Endothelial cell of umbilical vein (primary cell): Measurements from ENCODE around the gene CCDC60. TPM values are rescaled to one million over a fixed set of nuclear protein-coding genes. Genes with fewer than 3 reads are reported as not detected.

Experiments used
- BruUV-seq: library from RNA; stranded (reverse); fragments of 400-500 nt; replicated peaks from 2 replicates; lab custom pipeline; 2021; lab: Mats Ljungman, UMichigan
- CTCF ChIA-PET: fragments of 300-600, 350-600 bp; sonication (Branson Sonifier 250); formaldehyde crosslinking; loops from one replicate; lab custom pipeline; 2021; ENCODE audit warnings: antibody characterized with exemption, inconsistent platforms; lab: Charles Lee
- POLR2A ChIA-PET: fragments of 300-600, 350-600 bp; sonication (Branson Sonifier 250); formaldehyde crosslinking; loops from one replicate; lab custom pipeline; 2021; ENCODE audit warnings: antibody characterized with exemption, inconsistent platforms; lab: Charles Lee
- DNase-seq: peaks from one replicate; pipeline ENCODE4 v3.0.0-alpha.2; 2011; ENCODE audit warnings: low read depth, low spot score
- FAIRE-seq: peaks from 2 replicates; lab custom pipeline; 2011; peaks lifted over from hg19 to GRCh38; lab: Jason Lieb, UNC
- H2AFZ ChIP-seq: 2 replicates; pipeline ENCODE4 v1.6.0; 2012; ENCODE audit warnings: low read depth, low read length, control low read depth, inconsistent platforms
- H3K27ac ChIP-seq: 2 replicates; pipeline ENCODE4 v1.5.1; 2011; ENCODE audit warnings: low read depth, mild to moderate bottlenecking, control low read depth, low read length, moderate library complexity; ENCODE audit not compliant: insufficient read depth
- H3K27me3 ChIP-seq, 2 experiments: 2 replicates each; pipeline versions ENCODE4 v1.6.0 to v1.6.1; 2011; ENCODE audit warnings: low read length in 2 of 2, mixed read lengths in 1 of 2; ENCODE audit not compliant: control insufficient read depth in 2 of 2, insufficient read depth in 2 of 2
- H3K36me3 ChIP-seq, 2 experiments: 2 replicates in 1 of 2; 3 replicates in 1 of 2; pipeline ENCODE4 v1.5.1; 2011; ENCODE audit warnings: low read length in 2 of 2, mild to moderate bottlenecking in 1 of 2, moderate library complexity in 1 of 2; ENCODE audit not compliant: control insufficient read depth in 2 of 2, insufficient read depth in 2 of 2; ENCODE audit errors: extremely low read depth in 1 of 2
- H3K4me1 ChIP-seq: 3 replicates; pipeline ENCODE4 v1.5.1; 2011; ENCODE audit warnings: mild to moderate bottlenecking, low read length; ENCODE audit not compliant: control insufficient read depth, insufficient read depth; ENCODE audit errors: extremely low read depth
- H3K4me2 ChIP-seq: 2 replicates; pipeline ENCODE4 v1.6.1; 2011; ENCODE audit warnings: low read length, control low read depth, mixed read lengths; ENCODE audit not compliant: insufficient read depth
- H3K4me3 ChIP-seq, 3 experiments: fragments of 200-600 bp in 1 of 3; sonication (generic), shearing (Covaris generic) in 1 of 3; replicated peaks in 1 of 3; 2 replicates each; pipeline ENCODE4 v1.5.1; 2011 to 2016; ENCODE audit warnings: control low read depth in 3 of 3, low read length in 3 of 3, mild to moderate bottlenecking in 2 of 3, inconsistent platforms in 1 of 3, low read depth in 1 of 3, moderate library complexity in 1 of 3; ENCODE audit not compliant: insufficient read depth in 1 of 3
- H3K79me2 ChIP-seq: 2 replicates; pipeline ENCODE4 v1.6.0; 2012; ENCODE audit warnings: low read length, inconsistent platforms; ENCODE audit not compliant: control insufficient read depth, insufficient read depth
- H3K9ac ChIP-seq: replicated peaks from 2 replicates; pipeline ENCODE3; 2011; ENCODE audit warnings: low read length, control low read depth; ENCODE audit not compliant: insufficient read depth; ENCODE audit errors: extremely low read depth
- H3K9me1 ChIP-seq: replicated peaks from 3 replicates; pipeline ENCODE4 v1.6.0; 2011; ENCODE audit warnings: mild to moderate bottlenecking, low read length; ENCODE audit not compliant: control insufficient read depth, insufficient read depth; ENCODE audit errors: extremely low read depth
- H3K9me3 ChIP-seq: replicated peaks from 2 replicates; pipeline ENCODE4 v1.5.1; 2012; ENCODE audit warnings: low read length, inconsistent platforms; ENCODE audit not compliant: control insufficient read depth, insufficient read depth
- H4K20me1 ChIP-seq: replicated peaks from 2 replicates; pipeline ENCODE3; 2011; ENCODE audit warnings: mild to moderate bottlenecking, low read length; ENCODE audit not compliant: control insufficient read depth, insufficient read depth; ENCODE audit errors: extremely low read depth
- EZH2 ChIP-seq: IDR thresholded peaks from 2 replicates; pipeline ENCODE4 v1.6.1; 2012; ENCODE audit warnings: borderline replicate concordance, low read depth, mild to moderate bottlenecking, moderate library complexity, low read length, inconsistent platforms; ENCODE audit not compliant: severe bottlenecking
- FOS ChIP-seq: IDR thresholded peaks from 2 replicates; pipeline ENCODE4 v1.6.1; 2011; ENCODE audit warnings: mild to moderate bottlenecking, low read length, moderate library complexity, borderline replicate concordance; ENCODE audit not compliant: insufficient read depth
- GATA2 ChIP-seq: IDR thresholded peaks from 2 replicates; pipeline ENCODE4 v1.7.0; 2011; ENCODE audit warnings: low read depth, mild to moderate bottlenecking, moderate library complexity, mixed read lengths, low read length; ENCODE audit not compliant: insufficient read length, insufficient read depth
- JUN ChIP-seq: IDR thresholded peaks from 2 replicates; pipeline ENCODE4 v1.6.1; 2011; ENCODE audit warnings: borderline replicate concordance, low read depth; ENCODE audit not compliant: insufficient read length, insufficient read depth
- MYC ChIP-seq: IDR thresholded peaks from one replicate; pipeline ENCODE4 v1.6.1; 2011; ENCODE audit warnings: mild to moderate bottlenecking, low read depth, low read length
- POLR2A ChIP-seq: IDR thresholded peaks from 2 replicates; pipeline ENCODE4 v1.6.1; 2012; ENCODE audit warnings: low read depth, mild to moderate bottlenecking, control low read depth, low read length
- POLR2AphosphoS5 ChIP-seq: IDR thresholded peaks from 2 replicates; pipeline ENCODE4 v1.6.1; 2012; ENCODE audit warnings: low read depth, mild to moderate bottlenecking, control low read depth, low read length, moderate library complexity; ENCODE audit not compliant: insufficient read depth
- dilution Hi-C: fragments of 300-500 bp; cut with MboI; formaldehyde crosslinking; loops from one replicate; pipeline ENCODE4 v1.15.0; 2019; ENCODE audit warnings: low sequenced_read_pairs; ENCODE audit not compliant: extremely low pct_ligation_motif_present
- intact Hi-C: fragments of 100-400 bp; cut with micrococcal nuclease; formaldehyde crosslinking; loops from one replicate; pipeline ENCODE4 v1.10.0; 2022
- polyA plus RNA-seq, 4 experiments: library from polyadenylated mRNA; depleted of rRNA in 3 of 4; stranded (reverse) in 3 of 4; unstranded in 1 of 4; fragments of >200 nt; gene quantifications; 2 replicates each; pipeline versions ENCODE4 v1.2.1 to v1.2.3, GENCODE V29; 2011 to 2012; ENCODE audit warnings: missing spikeins in 1 of 4
- total RNA-seq: library from RNA; stranded (reverse); gene quantifications from 2 replicates; pipeline ENCODE4 v1.2.3, GENCODE V29; 2021
- TF ChIP-seq, protein P1 (sequence below): IDR thresholded peaks from 2 replicates; pipeline ENCODE4 v1.6.1; 2011; ENCODE audit not compliant: insufficient read depth, insufficient read length
- TF ChIP-seq, protein P2 (sequence below), 2 donors: IDR thresholded peaks; 1 replicate in 1 of 2; 2 replicates in 1 of 2; pipeline ENCODE4 v1.5.1; 2011; ENCODE audit warnings: low read length in 2 of 2, mild to moderate bottlenecking in 2 of 2, moderate library complexity in 2 of 2, control low read depth in 1 of 2, inconsistent platforms in 1 of 2, low read depth in 1 of 2; ENCODE audit not compliant: insufficient read depth in 1 of 2; ENCODE audit errors: extremely low read depth in 1 of 2

The CCDC60 gene
- total and polyA plus RNA-seq, 2 donors (not counting 3 experiments of a cell fraction or from before 2014, with no cell fraction given) = not detected

DNA sequence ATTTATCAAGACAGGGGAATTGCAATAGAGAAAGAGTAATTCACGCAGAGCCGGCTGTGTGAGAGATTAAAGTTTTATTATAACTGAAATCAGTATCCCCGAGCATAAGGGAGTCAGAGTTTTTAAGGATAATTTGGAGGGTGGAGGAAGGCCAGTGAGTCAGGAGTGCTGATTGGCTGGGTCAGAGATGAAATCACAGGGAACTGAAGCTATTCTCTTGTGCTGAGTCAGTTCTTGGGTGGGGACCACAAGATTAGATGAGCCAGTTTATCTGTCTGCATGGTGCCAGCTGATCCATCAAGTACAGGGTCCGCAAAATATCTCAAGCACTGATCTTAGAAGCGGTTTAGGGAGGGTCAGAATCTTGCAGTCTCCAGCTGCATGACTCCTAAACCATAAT lies 96.6 kb downstream of the CCDC60 start:
- TF ChIP-seq POLR2A (no peak), FOS (no peak), MYC (no peak), EZH2 (no peak), GATA2 (no peak), POLR2AphosphoS5 (no peak), JUN (no peak)
- TF ChIP-seq, protein P1, sequence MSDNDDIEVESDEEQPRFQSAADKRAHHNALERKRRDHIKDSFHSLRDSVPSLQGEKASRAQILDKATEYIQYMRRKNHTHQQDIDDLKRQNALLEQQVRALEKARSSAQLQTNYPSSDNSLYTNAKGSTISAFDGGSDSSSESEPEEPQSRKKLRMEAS = no peak
- TF ChIP-seq, protein P2, sequence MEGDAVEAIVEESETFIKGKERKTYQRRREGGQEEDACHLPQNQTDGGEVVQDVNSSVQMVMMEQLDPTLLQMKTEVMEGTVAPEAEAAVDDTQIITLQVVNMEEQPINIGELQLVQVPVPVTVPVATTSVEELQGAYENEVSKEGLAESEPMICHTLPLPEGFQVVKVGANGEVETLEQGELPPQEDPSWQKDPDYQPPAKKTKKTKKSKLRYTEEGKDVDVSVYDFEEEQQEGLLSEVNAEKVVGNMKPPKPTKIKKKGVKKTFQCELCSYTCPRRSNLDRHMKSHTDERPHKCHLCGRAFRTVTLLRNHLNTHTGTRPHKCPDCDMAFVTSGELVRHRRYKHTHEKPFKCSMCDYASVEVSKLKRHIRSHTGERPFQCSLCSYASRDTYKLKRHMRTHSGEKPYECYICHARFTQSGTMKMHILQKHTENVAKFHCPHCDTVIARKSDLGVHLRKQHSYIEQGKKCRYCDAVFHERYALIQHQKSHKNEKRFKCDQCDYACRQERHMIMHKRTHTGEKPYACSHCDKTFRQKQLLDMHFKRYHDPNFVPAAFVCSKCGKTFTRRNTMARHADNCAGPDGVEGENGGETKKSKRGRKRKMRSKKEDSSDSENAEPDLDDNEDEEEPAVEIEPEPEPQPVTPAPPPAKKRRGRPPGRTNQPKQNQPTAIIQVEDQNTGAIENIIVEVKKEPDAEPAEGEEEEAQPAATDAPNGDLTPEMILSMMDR (IDR thresholded peaks at IDR 0.05; ENCODE audit: extremely low read depth in 1 of 2, insufficient read depth in 1 of 2, low read depth in 1 of 2, low read length in 2 of 2) = no peak
- H3K27me3 ChIP-seq = no peaks in the 10 kb centered on the region
- no peak overlapping the region for H3K4me2 ChIP-seq
- no peak overlapping the region for H2AFZ ChIP-seq
- dilution Hi-C loops = no loop called here
- H3K9me1 ChIP-seq = no peaks in the 10 kb centered on the region
- DNase-seq = no peak
- no peaks in the 10 kb centered on the region for H3K36me3 ChIP-seq
- H3K27ac ChIP-seq = no peak overlapping the region
- no peaks in the 10 kb centered on the region for H3K4me1 ChIP-seq
- no peak overlapping the region for H3K9ac ChIP-seq
- ChIA-PET POLR2A (no interaction called here), CTCF (no interaction called here)
- intact Hi-C loops = no loop called here
- BruUV-seq = no TSS peak
- H4K20me1 ChIP-seq = no peaks in the 10 kb centered on the region
- no peak for FAIRE-seq
- H3K4me3 ChIP-seq = no peak overlapping the region
- H3K9me3 ChIP-seq = no peaks in the 10 kb centered on the region
- no peaks in the 10 kb centered on the region for H3K79me2 ChIP-seq
